GM19238 (cell line): Measurements from ENCODE around the gene ZNF280A.
A peak's percentile ranks its signal among the peaks of the same experiment; 100 is the strongest.

Source experiments
- DNase-seq: peaks from one replicate; pipeline ENCODE4 v3.0.0; 2011; ENCODE audit warnings: low spot score; ENCODE audit not compliant: insufficient read length

ZNF280A gene

DNA sequence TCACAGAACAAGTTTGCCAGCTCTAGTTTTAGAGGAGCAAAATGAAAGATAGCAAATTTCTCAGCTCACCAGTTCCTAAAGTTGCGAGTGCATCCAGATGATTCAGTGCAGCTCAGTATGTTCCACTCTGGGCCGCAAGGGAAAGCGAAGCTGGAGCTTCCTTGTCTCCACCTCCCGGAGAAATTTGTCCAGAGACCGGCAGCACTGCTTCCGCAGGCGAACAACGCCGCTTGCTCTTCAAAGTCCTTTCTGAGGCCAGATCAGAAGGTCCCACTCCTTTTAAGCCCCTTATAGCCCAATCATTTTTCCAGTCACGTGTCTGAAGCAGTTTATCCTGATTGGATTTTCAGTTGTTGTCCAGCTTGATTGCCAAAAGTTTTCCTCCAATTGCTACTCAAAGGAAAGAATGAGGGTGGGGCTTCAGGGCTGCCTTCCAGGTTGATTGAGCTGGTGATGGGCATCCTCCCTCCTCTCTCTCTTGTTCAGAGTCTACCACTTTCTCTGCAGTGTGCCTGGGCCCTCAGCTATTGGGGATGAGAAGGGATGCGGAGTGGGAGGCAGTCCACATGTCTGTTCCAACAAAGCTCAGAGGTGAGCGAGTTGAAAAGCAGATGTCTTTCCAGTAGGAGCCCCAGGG, at the start of gene ZNF280A:
ZNF280A (minus strand) TSS at position 251 of the 637 bp plus-strand sequence. CDS start 4,640 bp downstream, outside the sequence.
- DNase-seq, result no peak

DNA sequence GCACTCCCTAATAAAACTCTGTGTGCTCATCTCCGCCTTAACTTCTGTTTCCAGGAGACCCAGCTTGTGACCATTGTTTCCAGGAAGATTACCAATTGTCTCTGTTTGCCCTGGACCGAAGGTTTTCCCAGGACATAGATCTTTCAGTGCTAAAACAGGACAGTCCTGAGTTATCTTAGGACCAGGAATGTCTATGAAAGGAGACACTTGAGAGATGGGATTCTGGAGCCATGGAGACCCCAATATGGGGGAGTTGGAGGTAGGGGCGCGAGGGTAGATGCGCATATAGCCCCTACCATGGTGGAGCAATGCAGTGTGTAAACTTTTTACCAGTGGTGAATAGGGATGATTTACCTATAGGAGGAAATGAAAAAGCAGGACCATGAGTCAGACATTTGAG, 49.1 kb upstream of the ZNF280A start:
- DNase-seq, result no peak

- no peak for DNase-seq
These were observed 45.9 kb upstream of the ZNF280A start for GRCh38 chr22:22565981-22566380.

DNA sequence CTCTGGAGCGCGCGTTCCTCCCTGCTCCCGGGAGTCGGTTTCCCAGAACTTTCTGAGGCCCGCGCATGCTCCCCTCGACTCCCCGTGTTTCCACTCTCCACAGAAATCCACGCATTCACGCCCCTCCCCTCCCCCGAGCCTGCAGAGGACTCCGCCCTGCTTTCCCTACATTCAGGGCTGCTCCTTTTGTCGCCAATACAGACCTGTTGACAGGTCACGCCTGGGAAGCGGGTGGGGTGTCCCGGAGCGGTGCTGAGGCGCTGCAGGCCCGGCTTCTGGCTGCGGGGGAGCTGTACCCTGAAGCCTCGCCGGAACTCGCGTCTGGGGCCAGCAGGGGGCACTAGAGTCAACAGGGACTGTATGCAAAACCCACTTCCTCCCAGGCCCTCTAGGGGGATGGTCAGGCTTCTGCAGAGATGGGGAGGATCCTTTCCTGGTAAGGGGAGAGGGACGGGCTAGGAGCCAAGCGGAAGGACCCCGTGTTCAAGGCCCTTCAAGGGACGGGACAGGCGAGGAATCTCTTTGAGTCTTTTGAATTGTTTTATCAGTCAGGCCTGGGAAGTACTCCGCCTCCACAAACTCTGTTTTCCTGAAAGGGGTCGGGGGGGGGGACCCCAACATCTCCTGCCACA, 39.0 kb upstream of the ZNF280A start, which contains the start of gene PRAME:
PRAME (minus strand) TSS at position 294 of the 632 bp plus-strand sequence. CDS start 2,433 bp downstream, outside the sequence.
- DNase-seq, result peak; percentile 82

DNA sequence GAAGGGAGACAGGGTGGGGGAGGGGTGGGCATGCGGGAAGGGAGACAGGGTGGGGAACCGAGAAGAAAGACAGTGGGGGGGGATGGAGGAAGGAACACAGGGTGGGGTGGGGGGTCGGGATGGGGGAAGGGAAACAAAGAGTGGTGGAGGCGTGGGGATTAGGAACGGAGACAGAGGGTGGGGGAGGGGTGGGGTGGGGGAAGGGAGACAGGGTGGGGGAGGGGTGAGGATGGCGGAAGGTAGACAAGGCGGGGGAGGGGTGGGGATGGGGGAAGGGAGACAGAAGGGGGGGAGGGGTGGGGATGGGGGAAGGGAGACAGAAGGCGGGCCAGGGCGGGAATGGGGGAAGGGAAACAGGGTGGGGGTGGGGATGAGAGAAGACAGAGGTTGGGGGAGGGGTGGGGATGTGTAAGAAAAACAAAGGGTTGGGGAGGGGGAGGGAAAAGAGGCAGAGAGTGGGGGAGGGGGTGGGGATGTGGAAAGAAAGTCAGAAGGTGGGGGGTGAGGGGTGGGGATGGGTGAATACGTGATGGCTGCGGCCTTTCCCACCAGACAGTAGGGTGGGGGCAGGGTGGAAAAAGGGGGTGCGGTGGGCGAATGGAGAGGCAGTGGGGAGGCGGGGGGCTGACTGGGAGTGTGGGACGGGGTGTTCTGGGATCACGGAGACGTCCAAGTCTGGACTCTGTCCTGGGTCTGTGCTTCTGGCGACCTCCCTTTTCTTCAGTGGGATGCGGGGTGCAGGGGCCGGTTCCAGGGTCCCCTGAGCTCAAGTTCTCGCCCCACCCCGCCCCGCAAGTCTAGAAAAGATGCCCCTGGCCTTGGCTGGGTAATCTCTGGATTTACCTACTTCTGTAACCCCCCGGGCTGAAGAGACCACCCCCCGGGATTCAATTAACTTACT, 38.3 kb upstream of the ZNF280A start:
- no peak for DNase-seq

GRCh38 chr22:22556995-22557925, 37.2 kb upstream of the ZNF280A start:
- DNase-seq, result no peak

DNA sequence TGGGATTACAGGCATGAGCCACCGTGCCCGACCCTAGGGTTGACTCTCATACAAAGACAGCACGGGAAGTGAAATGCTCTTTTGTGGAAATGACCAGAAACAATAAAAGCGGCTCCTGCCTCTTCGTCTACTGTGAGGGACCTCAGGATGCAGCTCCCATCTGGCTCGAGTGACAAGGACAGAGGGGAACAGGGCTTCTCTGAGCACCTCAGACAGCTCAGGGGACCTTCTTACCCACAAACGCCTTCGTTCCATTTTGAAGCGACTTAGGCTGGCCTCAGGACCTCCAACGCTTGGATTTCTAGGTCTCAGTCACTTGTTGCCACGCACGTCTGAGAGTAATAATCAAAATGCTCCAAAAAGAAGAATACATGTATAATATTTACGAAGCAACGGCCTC, 36.5 kb upstream of the ZNF280A start:
- DNase-seq, result no peak

GRCh38 chr22:22555596-22555995, 35.5 kb upstream of the ZNF280A start:
- no peak for DNase-seq

- DNase-seq, result no peak
These were observed 34.7 kb upstream of the ZNF280A start for GRCh38 chr22:22554587-22555284.

- no peak for DNase-seq
These were observed 33.9 kb upstream of the ZNF280A start for GRCh38 chr22:22553735-22554586.

- DNase-seq, result no peak
These were observed 33.1 kb upstream of the ZNF280A start for GRCh38 chr22:22553141-22553540.

GRCh38 chr22:22552630-22553029, 32.6 kb upstream of the ZNF280A start:
- DNase-seq, result no peak

GRCh38 chr22:22550789-22551434, 30.8 kb upstream of the ZNF280A start:
- DNase-seq, result no peak

DNA sequence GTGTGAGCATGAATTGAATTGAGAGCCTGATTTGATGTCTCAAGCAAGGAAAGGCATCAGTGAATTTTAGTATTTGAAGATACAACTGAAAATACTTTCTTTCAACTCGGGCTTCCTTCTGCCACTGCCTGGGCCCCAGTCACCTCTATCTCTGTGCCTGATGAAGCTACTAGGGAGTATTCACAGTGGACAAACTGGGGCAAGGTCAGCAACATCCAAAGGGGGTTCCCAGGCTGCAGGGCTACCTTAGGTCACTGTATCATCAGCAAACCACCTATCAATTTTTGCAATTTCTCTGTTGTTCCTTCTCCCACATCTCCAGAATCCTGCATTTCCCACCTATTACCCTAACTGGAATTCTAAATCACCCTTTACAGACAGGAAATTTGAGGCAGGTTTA, 28.8 kb upstream of the ZNF280A start:
- DNase-seq, result no peak

DNA sequence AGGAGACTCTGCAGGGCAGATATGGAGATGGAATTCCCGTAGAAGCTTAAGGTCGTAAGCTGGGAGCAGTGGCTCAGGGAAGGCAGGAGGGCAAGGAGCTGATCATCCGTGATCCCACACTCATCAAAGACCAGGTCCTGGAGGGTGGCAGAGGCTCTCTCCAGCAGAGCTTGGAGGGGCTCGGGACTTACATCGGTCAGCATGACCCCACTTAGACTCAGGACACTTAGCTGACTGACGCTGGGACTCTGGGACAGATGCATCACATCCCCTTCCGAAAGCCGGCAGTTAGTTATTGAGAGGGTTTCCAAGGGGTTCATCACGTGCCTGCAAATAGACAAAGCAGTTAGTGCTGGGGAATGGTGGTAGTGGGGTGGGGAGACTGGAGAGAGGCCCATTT, 28.2 kb upstream of the ZNF280A start:
- no peak for DNase-seq

DNA sequence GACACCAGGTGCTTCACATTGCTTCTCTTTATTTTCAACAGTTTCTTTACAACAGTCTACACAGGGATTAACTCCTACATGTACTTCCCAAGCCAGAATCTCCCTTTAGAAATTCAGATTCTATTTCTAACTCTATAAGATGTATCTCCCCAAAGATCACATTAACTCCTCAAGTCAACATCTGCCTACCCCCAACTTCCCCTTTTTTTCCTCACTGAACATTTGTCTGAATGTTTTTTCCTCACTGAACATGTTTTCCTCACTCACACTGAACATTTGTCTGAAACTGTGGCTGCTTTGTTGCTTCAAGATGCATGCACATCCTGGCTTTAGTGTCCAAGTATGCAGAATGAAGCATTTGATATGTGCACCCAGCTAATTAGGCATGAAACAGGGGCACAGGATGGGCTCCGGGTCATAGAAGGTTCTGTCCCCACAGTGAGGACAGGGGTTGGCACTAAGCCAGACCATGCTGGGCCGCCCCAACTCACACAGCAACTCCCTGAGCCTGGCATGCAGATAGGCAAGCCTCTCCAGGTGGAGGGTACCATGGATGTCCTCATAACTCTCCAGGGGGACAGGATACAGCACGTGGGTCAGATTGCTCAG, 27.7 kb upstream of the ZNF280A start:
- DNase-seq, result no peak

- DNase-seq, result no peak
These were observed 27.2 kb upstream of the ZNF280A start for GRCh38 chr22:22547226-22547625.

DNA sequence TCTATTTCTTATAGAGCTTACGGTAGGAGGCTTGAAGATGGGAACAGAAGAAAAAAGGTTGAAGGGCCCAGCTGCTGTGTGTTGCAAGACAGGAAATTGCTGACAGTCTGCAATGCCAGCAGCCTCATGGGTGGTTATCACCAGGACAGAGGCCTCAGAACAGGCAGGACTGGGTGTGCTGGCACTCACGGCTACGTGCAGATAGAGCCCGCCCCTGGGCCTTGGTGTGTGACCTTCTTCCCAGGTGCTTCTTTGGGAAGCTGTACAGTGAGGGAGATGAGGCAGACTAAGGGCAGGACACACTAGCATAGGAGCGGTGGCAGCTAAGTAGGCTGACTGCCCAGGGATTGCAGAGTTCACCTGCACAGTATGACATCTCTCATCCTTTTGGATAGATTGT, 26.4 kb upstream of the ZNF280A start:
- no peak for DNase-seq

DNA sequence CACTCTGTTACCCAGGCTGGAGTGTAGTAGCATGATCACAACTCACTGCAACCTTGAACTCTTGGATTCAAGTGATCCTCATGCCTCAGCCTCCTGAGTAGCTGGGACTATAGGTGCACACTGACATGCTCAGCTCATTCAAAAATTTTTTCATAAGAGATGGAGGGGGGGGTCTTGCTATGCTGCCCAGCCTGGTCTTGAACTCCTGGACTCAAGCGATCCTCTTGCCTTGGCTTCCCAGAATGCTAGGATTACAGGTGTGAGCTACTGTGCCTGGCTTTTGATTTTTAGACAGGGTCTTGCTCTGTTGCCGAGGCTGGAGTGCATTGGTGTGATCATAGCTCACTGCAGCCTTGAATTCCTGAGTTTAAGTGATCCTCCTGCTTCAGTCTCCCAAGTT, 25.0 kb upstream of the ZNF280A start:
- DNase-seq, result no peak
